ENCODE measurements around the gene WDR55.
"Not testable (repeated sequence)": the region's sequence is repeated elsewhere in the genome, so short reads cannot be mapped to it uniquely, and the experiment has no call there.

- TF ChIP-seq MAX (IDR thresholded peaks at IDR 0.05); CTCF (IDR thresholded peaks at IDR 0.05; ENCODE audit: low read depth, low read length, missing input control); YY1 (IDR thresholded peaks at IDR 0.05); NR2F2 (IDR thresholded peaks at IDR 0.05); REST (IDR thresholded peaks at IDR 0.05); ZBTB33 (IDR thresholded peaks at IDR 0.05); RAD21 (IDR thresholded peaks at IDR 0.05); HNF4G (IDR thresholded peaks at IDR 0.05); GABPA (IDR thresholded peaks at IDR 0.05 in 1 of 2, conservative IDR thresholded peaks at IDR 0.05 in 1 of 2); HNF4A (conservative IDR thresholded peaks at IDR 0.05); EGR1 (IDR thresholded peaks at IDR 0.05; ENCODE audit: low read depth in 2 of 2); FOXA1 (IDR thresholded peaks at IDR 0.05); TAF1 (conservative IDR thresholded peaks at IDR 0.05); SP1 (IDR thresholded peaks at IDR 0.05): not testable (repeated sequence)
Observed at GRCh38 chr5:140721395-140721794, 56.7 kb downstream of the WDR55 start.

Data from liver (tissue), 3 donors.